Mesothelial cell of epicardium (in vitro differentiated cells): ENCODE results near the gene HSPA14. TPM values are rescaled to one million over a fixed set of nuclear protein-coding genes. Genes with fewer than 3 reads are reported as not detected.

Experiments
- DNase-seq, 2 experiments: peaks; one replicate each; pipeline ENCODE4 v3.0.0; 2021; ENCODE audit warnings: low spot score in 2 of 2; ENCODE audit not compliant: unreplicated experiment in 2 of 2
- H3K27ac Mint-ChIP-seq: 2 replicates; pipeline ENCODE4 v1.8.0; 2021; ENCODE audit warnings: mixed read lengths
- H3K27me3 Mint-ChIP-seq: 2 replicates; pipeline ENCODE4 v1.8.0; 2021; ENCODE audit warnings: low read depth, mixed read lengths
- H3K36me3 Mint-ChIP-seq: 2 replicates; pipeline ENCODE4 v1.8.0; 2021; ENCODE audit warnings: mixed read lengths
- H3K4me1 Mint-ChIP-seq: 2 replicates; pipeline ENCODE4 v1.8.0; 2021; ENCODE audit warnings: mixed read lengths
- H3K4me3 Mint-ChIP-seq: 2 replicates; pipeline ENCODE4 v1.8.0; 2021; ENCODE audit warnings: mild to moderate bottlenecking, moderate library complexity, mixed read lengths
- H3K9me3 Mint-ChIP-seq: 2 replicates; pipeline ENCODE4 v1.8.0; 2021; ENCODE audit warnings: mixed read lengths
- CTCF ChIP-seq: fragments of 200-600 bp; sonication (generic); IDR thresholded peaks from one replicate; pipeline ENCODE4 v1.5.0; 2021; ENCODE audit warnings: antibody characterized with exemption; ENCODE audit not compliant: unreplicated experiment
- total RNA-seq: library from RNA; stranded (reverse); gene quantifications from 3 replicates; pipeline ENCODE4 v1.2.1, GENCODE V29; 2021

HSPA14 gene
- total RNA-seq, 1 donor from 2014 or later = 11.2 TPM

- Mint-ChIP-seq H3K4me1 (no peaks in the 10 kb centered on the region), H3K9me3 (peaks cover 71% of the 10 kb centered on the region), H3K36me3 (peaks cover 91% of the 10 kb centered on the region), H3K27me3 (no peaks in the 10 kb centered on the region), H3K4me3 (no peak overlapping the region), H3K27ac (no peak overlapping the region)
- DNase-seq = no peak
- no peak for TF ChIP-seq CTCF
Observed at GRCh38 chr10:14911801-14912200, 73.7 kb downstream of the HSPA14 start.

- Mint-ChIP-seq H3K27ac (no peak overlapping the region), H3K4me1 (no peaks in the 10 kb centered on the region), H3K27me3 (no peaks in the 10 kb centered on the region), H3K9me3 (peaks cover 51% of the 10 kb centered on the region), H3K4me3 (no peak overlapping the region), H3K36me3 (peaks cover 87% of the 10 kb centered on the region)
- no peak for DNase-seq
- TF ChIP-seq CTCF = no peak
Observed at GRCh38 chr10:14916600-14916999, 78.5 kb downstream of the HSPA14 start.

- no peak for TF ChIP-seq CTCF
- H3K9me3 Mint-ChIP-seq = peaks cover 45% of the 10 kb centered on the region
- H3K4me3 Mint-ChIP-seq = no peak overlapping the region
- H3K27ac Mint-ChIP-seq = no peak overlapping the region
- H3K27me3 Mint-ChIP-seq = no peaks in the 10 kb centered on the region
- DNase-seq = no peak
- H3K4me1 Mint-ChIP-seq = no peaks in the 10 kb centered on the region
- H3K36me3 Mint-ChIP-seq = peaks cover 88% of the 10 kb centered on the region
Observed at GRCh38 chr10:14917827-14918226, 79.7 kb downstream of the HSPA14 start.

- DNase-seq = no peak
- Mint-ChIP-seq H3K27me3 (no peaks in the 10 kb centered on the region), H3K4me1 (no peaks in the 10 kb centered on the region), H3K36me3 (peaks cover 84% of the 10 kb centered on the region), H3K9me3 (peaks cover 34% of the 10 kb centered on the region), H3K27ac (no peak overlapping the region), H3K4me3 (no peak overlapping the region)
- no peak for TF ChIP-seq CTCF
Observed at GRCh38 chr10:14918964-14919363, 80.9 kb downstream of the HSPA14 start.

Other genes starting within 250 kb of the HSPA14 start
- gene FAM107B, start 63.4 kb upstream of the HSPA14 start, total RNA-seq = 19.9 to 23.9 TPM (median 23.5 TPM) in 3 replicates
- gene CDNF, start 269 bp upstream of the HSPA14 start, total RNA-seq = 1.7 to 2.3 TPM (median 2.2 TPM) in 3 replicates
- 14.7 to 17.1 TPM (median 16.0 TPM) in 3 replicates for gene MSANTD7, start within 50 bp of the HSPA14 start, total RNA-seq
- gene SUV39H2, start 40.6 kb downstream of the HSPA14 start, total RNA-seq = 24.3 to 25.8 TPM (median 24.7 TPM) in 3 replicates
- 9.4 to 11.9 TPM (median 10.5 TPM) in 3 replicates for gene DCLRE1C, start 115.8 kb downstream of the HSPA14 start, total RNA-seq
- gene MEIG1, start 121.1 kb downstream of the HSPA14 start, total RNA-seq = 0.56 to 0.77 TPM in 2 of 3 replicates, not detected in the other
- gene OLAH, start 205.6 kb downstream of the HSPA14 start, total RNA-seq = 0.54 to 0.84 TPM (median 0.69 TPM) in 3 replicates